GM12874 (cell line): Measurements from ENCODE around the gene IDNK.

Experiments
- CTCF ChIP-seq: IDR thresholded peaks from 2 replicates; pipeline ENCODE4 v1.5.1; 2011; ENCODE audit warnings: low read depth, mild to moderate bottlenecking, control low read depth, low read length, moderate library complexity; ENCODE audit not compliant: insufficient read depth

IDNK gene

GRCh38 chr9:83598487-83598886, 24.5 kb upstream of the IDNK start:
- TF ChIP-seq CTCF, result no peak

GRCh38 chr9:83599071-83599470, 23.9 kb upstream of the IDNK start:
- no peak for TF ChIP-seq CTCF

GRCh38 chr9:83601463-83601862, 21.5 kb upstream of the IDNK start:
- TF ChIP-seq CTCF, result no peak

- no peak for TF ChIP-seq CTCF
These were observed 5.6 kb upstream of the IDNK start for GRCh38 chr9:83617299-83617698.

- peak; percentile 70 for TF ChIP-seq CTCF
These were observed 1.9 kb upstream of the IDNK start for GRCh38 chr9:83620841-83621636.

GRCh38 chr9:83622433-83622938, 457 bp upstream of the IDNK start:
- TF ChIP-seq CTCF, result no peak

- no peak for TF ChIP-seq CTCF
These were observed 735 bp downstream of the IDNK start for GRCh38 chr9:83623679-83624076.
